K562 (cell line): ENCODE measurements around the gene TNK2.

Experiments used
- CHD1 ChIP-seq: fragments of 200-600 bp; sonication (generic); IDR thresholded peaks from one replicate; pipeline ENCODE4 v1.6.1; 2012; ENCODE audit warnings: mild to moderate bottlenecking, moderate library complexity, low read length, inconsistent platforms
- CTCF ChIP-seq, 3 experiments: IDR thresholded peaks in 2 of 3; conservative IDR thresholded peaks in 1 of 3; 2 replicates each; pipeline ENCODE4 v1.5.1; 2011 to 2012; ENCODE audit warnings: low read length in 3 of 3, mild to moderate bottlenecking in 3 of 3, control low read depth in 2 of 3, improper control_type of control experiment in 1 of 3, inconsistent platforms in 1 of 3, low read depth in 1 of 3, mixed read lengths in 1 of 3, moderate library complexity in 1 of 3; ENCODE audit not compliant: insufficient read depth in 2 of 3
- GABPB1 ChIP-seq: sonication (generic); formaldehyde crosslinking; IDR thresholded peaks from 2 replicates; pipeline ENCODE4 v1.8.0; 2022; ENCODE audit warnings: mild to moderate bottlenecking, missing genetic modification reagents
- KLF13 ChIP-seq: fragments of 450-650 bp; IDR thresholded peaks from 2 replicates; pipeline ENCODE4 v1.6.1; 2016; ENCODE audit warnings: missing genetic modification characterization, low read depth, mild to moderate bottlenecking, missing compliant biosample characterization, moderate library complexity, borderline replicate concordance
- MAX ChIP-seq: sonication (generic); formaldehyde crosslinking; IDR thresholded peaks from 2 replicates; pipeline ENCODE4 v1.9.0; 2022; ENCODE audit warnings: mild to moderate bottlenecking, missing genetic modification reagents
- POLR2A ChIP-seq: fragments of 450-650 bp; conservative IDR thresholded peaks from 2 replicates; pipeline ENCODE4 v1.6.1; 2016
- SP1 ChIP-seq: sonication (generic); formaldehyde crosslinking; IDR thresholded peaks from 2 replicates; pipeline ENCODE4 v1.8.1; 2022; ENCODE audit warnings: mild to moderate bottlenecking, missing genetic modification reagents

DNA sequence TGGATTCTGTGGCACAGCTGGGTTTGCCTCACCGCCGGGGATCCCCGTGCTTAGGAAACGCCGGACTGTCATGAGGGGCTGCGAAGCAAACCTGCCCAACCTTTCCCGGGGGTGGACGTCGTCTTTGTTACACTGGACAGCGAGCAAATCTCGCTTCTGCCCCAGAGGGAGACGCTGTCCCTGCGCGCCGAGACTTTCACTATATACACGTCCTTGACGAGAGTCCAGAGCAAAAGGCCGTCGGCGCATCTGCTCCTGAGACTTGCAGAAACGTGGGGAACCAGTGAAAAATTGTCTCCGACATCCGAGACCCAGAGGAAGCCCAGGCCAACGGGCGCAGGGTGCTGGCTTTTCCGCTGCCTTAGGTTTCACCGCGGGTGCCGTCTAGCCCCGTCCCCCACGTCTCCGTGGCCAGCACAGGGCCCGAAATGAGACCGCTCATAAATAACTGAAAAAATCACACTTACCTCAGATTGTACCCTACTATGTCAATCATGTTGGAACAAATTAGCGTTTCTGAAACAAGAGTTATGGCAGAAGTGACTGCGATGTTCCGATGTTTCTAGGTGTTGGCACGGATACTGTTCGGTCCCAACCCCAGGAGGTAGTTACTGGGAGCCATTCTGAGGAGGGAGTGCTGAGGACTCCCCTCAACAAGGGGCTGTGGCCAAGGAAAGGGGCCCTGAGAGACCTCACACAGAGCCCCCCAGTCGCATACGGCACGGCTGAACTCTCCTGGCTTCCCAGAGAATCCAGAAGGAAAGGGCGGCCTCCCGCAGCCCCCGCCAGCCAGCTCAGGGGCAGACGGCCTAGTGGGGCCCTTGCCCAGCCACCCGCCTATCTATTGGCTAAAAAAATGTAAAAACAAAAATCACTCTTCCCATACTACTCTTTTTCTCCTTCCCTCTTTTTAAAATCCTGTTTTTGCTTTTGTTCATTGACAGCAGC lies 82.2 kb downstream of the TNK2 start:
- TF ChIP-seq CHD1 (no peak), SP1 (no peak), MAX (no peak), CTCF (IDR thresholded peaks at IDR 0.05 in 2 of 3, conservative IDR thresholded peaks at IDR 0.05 in 1 of 3; ENCODE audit: insufficient read depth in 2 of 3, low read depth in 1 of 3, low read length in 3 of 3) (no peak), POLR2A (no peak), KLF13 (tag) (no peak), GABPB1 (CRISPR knock-in tag) (no peak)
